HG03354 (cell line): Measurements from ENCODE around the gene PDE8B.
"Not testable (repeated sequence)": the region's sequence is repeated elsewhere in the genome, so short reads cannot be mapped to it uniquely, and the experiment has no call there.

ENCODE experiments used
- ATAC-seq: cut with Tn5 transposase; IDR thresholded peaks from one replicate; pipeline ENCODE4 v1.9.1; 2021; ENCODE audit warnings: mild to moderate bottlenecking; ENCODE audit not compliant: unreplicated experiment, poor library complexity, severe bottlenecking

The PDE8B gene

DNA sequence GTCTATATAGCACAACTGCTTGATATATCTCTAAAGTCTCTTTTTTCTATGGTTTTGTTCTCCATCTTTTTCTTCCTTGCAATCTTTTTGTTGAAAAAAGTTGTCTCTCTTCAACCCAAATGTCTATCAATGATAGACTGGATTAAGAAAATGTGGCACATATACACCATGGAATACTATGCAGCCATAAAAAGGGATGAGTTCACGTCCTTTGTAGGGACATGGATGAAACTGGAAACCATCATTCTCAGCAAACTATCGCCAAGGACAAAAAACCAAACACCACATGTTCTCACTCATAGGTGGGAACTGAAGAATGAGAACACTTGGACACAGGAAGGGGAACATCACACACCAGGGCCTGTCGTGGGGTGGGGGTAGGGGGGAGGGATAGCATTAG lies 258.4 kb downstream of the PDE8B start:
- not testable (repeated sequence) for ATAC-seq

DNA sequence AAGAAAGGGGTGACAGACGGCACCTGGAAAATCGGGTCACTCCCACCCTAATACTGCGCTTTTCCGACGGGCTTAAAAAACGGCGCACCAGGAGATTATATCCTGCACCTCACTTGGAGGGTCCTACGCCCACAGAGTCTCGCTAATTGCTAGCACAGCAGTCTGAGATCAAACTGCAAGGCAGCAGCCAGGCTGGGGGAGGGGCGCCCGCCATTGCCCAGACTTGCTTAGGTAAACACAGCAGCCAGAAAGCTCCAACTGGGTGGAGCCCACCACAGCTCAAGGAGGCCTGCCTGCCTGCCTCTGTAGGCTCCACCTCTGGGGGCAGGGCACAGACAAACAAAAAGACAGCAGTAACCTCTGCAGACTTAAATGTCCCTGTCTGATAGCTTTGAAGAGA lies 264.6 kb downstream of the PDE8B start:
- not testable (repeated sequence) for ATAC-seq
